Activated CD8-positive, alpha-beta memory T cell treated with anti-CD3 and anti-CD28 coated beads, Interleukin-2, amount 50 U/mL, for 48 hours (primary cell): ENCODE results near the gene KATNIP.

Experiments used
- DNase-seq: peaks from one replicate; pipeline ENCODE4 v3.0.0-alpha.2; 2020

Gene KATNIP

DNA sequence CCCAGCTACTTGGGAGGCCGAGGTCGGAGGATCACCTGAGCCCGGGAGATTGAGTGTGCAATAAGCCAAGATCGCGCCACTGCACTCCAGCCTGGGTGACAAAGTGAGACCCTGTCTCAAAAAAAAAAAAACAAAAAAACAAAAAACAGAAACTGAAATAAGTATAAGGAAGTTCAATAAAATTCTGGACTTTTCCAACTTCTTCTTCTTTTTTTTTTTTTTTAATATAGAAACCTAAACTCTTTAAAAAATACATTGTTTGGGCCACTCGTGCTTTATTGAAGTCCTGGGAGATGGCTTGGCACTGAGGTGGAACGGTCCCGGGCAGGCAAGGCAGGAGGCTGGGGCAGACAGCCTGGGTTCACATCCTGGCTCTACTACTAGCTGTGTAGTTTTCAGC, 36.8 kb downstream of the KATNIP start:
- no peak for DNase-seq

DNA sequence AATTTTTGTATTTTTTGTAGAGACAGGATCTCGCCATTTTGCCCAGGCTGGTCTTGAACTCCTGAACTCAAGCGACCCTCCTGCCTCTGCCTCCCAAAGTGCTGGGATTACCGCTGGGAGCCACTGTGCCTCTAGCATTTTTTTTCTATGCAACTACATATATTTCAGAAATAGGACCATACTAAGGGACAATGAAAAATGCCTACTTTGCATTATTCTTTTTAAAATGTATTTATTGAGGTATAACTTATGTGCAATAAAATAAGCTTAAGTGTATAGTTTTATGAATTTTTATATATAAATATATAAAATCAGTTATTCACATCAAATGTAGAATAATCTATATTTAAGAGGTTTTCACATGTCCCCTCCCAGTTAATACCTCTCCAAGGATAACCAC, 38.1 kb downstream of the KATNIP start:
- no peak for DNase-seq

DNA sequence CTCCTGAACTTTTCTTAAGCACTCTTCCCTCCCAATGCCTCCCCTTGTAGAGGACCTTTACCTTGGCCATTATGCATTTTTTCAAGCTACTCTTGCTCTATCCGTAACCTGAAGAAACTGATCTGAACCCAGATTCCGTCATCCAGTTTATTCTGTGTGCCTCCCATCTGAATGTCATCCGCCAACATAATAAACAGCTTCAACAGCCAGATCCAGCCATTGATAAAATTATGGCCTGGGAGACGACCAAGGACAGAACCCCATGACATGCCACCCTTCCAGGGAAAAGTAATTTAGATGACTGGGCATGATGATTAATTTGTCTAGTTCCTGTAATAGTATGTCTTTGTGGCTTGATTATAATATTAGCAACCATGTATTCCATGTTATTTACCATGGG, 41.9 kb downstream of the KATNIP start:
- no peak for DNase-seq

DNA sequence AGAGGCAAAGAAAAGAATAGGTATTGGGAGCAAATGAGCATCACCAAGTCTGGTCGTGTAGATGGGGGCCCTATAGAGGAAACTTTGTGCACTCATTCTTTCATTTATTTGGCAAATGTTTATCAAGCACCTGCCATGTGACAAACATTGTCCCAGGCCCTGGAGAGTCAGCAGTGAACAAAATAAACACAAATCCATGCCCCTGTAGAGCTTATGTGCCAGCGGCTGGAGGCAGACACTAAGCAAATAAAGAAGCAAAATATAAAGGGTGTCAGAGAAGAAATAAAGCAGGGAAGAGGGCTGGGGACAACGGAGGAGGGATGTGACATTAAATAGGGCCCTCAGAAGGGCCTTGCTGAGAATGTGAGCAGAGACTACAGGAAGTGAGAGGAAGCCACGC, 45.5 kb downstream of the KATNIP start:
- no peak for DNase-seq

DNA sequence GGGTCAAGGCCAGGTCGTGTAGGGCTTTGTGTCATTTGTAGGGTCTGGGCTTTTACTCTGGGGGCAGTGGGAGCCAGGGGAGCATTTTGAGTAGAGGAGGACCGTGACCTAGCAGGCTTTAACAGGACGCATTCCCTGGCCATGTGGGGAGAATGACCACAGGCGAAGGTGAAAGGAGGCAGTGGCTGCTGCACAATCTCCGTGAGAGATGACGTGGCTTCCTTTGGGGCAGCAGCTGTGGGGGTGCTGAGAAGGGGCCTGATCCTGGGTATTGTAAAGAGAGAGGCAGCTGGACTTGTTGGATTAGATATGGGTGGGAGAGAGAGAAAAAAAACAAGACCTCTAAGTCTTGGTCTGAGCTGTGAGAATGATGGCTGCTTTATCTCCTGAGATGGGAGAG, 46.0 kb downstream of the KATNIP start:
- DNase-seq: no peak

DNA sequence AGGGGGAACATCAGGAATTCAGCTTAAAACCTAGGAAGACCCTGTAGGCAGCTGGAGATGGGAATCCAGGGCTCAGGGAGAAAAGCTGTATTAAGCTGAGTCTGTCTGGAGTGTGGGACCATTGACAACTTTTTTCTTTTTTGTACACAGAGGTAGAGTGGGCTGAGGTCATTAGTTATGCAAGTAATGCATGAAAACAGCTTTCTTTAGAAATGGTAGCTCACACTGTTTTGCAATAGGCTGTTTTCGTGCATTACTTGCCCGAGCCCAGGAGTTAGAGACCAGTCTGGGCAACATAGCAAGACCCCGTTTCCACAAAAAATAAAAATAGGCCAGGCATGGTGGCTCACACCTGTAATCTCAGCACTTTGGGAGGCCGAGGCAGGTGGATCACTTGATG, 46.5 kb downstream of the KATNIP start:
- DNase-seq: no peak

DNA sequence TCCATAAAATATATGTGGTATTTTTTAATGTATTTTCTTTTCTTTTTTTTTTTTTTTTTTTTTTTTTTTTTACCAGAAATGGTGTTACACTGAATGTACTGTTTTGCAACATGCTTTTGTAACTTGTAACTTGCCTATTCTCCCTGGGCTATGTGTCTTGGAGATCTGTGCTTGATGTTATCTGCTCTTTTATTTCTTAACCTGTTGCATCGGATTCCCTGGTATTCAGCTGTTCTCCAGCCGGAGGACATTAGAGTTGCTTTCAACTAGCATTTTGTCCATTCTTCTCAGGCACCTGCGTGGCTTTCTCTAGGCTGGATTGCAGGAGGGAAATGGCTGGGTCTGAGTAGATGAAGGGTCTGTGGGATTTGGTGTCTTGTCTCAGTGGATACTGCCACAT, 47.4 kb downstream of the KATNIP start:
- DNase-seq: no peak

DNA sequence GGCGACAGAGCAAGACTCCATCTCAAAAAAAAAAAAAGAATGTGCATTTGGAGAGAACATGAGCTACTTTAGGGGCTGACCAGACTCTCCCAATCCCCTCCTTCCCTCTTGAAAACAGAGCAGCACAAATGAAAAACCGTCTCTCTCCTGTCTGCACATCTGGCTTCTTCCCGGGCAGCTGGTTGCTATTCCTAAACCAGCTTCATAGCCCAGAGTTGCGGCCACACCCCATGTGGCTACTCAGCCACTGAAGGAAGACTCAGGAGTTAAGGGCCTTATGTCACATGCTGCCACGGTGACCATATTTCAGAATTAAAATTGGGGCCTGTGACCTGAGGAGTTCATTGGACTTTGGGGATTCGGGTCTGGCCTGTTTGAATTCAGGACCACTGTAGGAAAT, 48.3 kb downstream of the KATNIP start:
- DNase-seq: no peak

DNA sequence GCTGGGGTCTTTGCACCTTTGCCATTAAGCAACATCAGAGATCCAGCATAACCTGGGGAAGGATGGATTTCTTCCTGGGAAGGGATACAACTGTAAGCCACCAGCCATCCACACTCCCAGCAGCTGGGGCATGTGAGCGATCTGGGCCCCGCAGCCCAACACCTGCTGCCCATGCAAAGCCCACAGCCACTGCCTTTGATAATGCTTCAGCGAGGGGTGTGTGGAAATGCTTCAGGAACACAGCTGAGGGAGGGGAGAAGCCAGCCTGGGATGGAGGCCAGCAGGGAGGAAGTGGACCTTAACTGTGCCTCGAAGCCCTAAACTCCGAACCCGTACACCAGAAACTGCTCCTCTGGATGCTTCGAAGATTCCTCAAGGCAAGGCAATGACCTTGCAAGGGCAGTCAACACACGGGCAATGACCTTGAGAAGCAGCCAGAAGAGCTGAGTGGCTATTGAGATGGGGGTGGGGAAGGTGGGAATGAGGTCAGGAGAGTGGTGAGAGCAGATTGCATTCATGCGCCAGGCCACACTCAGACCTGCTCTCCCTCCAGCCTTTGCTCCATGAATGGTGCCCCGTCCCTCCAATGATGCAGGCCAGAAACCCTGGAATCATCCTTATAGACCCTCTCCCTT, 49.1 kb downstream of the KATNIP start:
- DNase-seq: no peak

DNA sequence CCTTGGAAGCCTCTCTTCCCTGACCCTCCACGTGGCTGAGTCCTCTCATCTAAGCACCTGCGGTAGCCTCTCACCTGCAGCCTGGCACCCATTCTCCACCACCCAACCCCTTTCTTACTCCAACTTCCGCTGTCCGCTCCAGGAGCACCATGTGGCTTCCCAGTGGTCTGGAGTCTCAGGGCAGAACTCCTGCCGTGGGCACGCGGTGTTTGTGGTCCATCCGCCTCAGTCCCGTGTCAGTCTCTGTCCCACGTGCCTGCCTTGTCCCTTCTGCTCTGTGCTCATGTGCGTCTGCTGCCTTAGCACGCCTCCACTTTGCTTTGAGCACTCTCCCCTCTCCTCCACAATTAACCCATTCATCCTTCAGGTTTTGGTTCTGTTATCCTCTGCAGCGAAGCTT, 49.7 kb downstream of the KATNIP start:
- no peak for DNase-seq
